Stimulated activated naive CD8-positive, alpha-beta T cell treated with anti-CD3 and anti-CD28 coated beads, Interleukin-15, Interleukin-2, amounts not matched to agents 100 U/mL and 50 U/mL, for 24 hours (primary cell): ENCODE results near the gene C9orf78.

Experiments used
- ATAC-seq: fragments of 150-1000 bp; cut with Tn5 transposase; one replicate; pipeline ENCODE4 v1.10.0; 2021
- DNase-seq: peaks from one replicate; pipeline ENCODE4 v3.0.0; 2021

The C9orf78 gene, protein sequence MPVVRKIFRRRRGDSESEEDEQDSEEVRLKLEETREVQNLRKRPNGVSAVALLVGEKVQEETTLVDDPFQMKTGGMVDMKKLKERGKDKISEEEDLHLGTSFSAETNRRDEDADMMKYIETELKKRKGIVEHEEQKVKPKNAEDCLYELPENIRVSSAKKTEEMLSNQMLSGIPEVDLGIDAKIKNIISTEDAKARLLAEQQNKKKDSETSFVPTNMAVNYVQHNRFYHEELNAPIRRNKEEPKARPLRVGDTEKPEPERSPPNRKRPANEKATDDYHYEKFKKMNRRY

DNA sequence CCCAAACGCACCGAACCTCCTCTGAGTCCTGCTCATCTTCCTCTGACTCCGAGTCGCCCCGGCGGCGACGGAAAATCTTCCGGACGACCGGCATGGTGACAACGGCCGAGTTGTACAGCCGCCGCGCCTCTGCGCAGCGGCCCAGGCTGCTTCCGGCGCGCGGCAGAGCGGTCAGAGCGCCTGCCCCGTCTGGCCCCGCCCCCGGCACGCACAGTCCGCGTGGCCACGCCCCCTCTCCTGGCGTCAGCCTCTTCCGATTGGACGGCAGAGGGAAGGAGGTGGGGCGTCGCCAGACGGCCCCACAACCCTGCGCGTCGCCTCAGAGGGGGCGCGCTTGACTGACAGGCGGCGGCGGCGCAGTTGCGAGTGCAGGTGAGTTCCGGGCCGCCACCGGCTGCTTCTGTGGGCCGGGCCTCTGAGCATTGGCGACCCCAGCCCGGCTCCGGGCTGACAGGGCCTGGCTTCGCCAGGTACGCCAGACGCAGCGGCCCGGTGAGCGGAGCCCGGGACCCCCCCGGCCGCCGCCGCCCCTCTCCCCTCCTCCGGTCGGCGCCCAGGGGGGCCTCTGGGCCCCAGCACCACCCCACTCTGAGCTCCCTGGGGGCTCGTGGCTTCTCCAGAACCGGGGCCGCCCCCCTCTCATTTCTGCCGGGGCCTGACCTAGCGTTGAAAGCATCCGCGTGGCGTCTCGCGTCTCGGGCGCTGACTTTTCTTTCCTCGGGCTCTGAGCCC lies at the start of gene C9orf78, which contains the start of gene USP20:
Gene C9orf78, minus strand, starts transcription at position 148 of the 732 bp plus-strand sequence. Its CDS starts 54 bp downstream, at position 94.
Gene USP20, plus strand, starts transcription at position 331 of the 732 bp plus-strand sequence. CDS start 17,098 bp downstream, outside the sequence.
- peak; percentile 92 for ATAC-seq

DNA sequence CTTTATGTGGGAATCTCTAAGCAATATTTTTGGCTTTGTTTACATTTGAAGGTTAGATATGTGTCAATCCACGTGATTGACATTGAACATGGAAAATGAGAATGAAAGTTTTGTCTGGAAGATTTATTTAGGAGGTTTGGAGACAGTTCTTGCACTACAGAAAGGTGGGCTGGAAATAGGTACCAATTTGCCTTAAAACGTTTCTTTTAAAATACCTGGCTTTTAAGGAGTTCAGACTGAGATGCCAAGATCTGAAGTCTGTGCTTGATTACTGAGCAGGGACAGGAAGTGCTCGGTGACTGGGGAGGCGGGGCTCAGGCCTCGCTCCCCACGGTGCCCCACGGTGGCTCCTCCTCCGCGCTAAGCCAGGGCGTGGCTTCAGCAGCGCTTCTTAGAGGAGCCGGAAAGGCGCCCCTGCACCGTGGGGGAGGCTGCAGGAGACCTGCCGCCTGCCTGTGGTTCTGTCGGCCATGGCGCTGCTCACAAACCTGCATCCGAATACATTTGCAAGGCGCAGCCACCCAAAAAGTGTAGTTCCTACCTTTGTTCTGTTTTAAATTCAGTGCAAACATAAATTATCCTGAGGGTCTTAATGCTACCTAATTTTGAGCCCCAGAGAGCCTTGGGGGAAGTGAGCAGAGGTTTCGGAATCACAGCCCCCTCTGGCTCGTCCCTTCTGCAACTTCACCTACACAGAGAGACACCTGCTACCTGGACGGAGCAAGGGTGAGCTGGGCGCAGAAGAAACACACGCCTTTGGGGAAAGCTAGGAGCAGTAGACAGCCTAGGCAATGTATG lies 49.3 kb upstream of the C9orf78 start:
- peak; percentile 53 for ATAC-seq
- peak; percentile 97 for DNase-seq

More for the DNA sequence above, at the start of gene C9orf78, which contains the start of gene USP20:
- DNase-seq, result peak; percentile 98

DNA sequence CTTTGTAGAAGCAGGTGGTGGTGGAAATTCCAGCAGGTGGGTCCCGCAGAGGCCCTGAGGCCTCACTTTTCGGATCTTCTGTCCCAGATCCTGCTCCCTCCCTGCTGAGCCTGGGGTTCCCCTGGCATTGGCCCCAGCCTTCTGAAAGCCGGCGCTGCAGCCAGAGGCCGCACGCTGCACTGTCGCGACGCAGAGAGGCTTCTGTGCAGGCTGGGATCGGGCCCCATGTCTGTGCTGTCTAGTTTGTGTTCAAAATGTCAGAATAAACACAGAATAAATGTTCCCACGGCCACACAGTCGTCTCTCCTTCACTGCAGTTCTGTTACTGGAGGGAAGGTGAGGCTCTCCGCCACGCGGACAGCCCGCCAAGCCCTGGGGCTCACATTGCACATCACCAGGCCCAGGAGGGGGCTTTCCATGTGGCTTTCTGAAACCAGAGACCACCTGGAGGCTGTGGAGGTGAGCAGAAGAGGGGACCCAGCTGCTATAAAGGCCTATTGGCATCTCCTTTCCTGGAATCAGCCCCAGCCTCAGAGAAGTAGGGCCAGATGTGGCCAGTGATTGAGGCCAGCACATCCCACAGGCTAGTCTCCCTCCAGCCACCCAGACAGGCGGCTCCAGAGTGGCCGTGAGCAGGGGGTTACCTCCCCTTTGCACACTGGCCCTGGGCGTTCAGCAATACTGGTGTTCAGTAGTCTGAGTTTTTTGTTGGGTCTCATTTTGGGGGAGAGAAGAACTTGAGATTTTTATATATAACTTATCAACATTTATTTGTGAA lies 46.7 kb upstream of the C9orf78 start:
- no peak for DNase-seq
- no peak for ATAC-seq

DNA sequence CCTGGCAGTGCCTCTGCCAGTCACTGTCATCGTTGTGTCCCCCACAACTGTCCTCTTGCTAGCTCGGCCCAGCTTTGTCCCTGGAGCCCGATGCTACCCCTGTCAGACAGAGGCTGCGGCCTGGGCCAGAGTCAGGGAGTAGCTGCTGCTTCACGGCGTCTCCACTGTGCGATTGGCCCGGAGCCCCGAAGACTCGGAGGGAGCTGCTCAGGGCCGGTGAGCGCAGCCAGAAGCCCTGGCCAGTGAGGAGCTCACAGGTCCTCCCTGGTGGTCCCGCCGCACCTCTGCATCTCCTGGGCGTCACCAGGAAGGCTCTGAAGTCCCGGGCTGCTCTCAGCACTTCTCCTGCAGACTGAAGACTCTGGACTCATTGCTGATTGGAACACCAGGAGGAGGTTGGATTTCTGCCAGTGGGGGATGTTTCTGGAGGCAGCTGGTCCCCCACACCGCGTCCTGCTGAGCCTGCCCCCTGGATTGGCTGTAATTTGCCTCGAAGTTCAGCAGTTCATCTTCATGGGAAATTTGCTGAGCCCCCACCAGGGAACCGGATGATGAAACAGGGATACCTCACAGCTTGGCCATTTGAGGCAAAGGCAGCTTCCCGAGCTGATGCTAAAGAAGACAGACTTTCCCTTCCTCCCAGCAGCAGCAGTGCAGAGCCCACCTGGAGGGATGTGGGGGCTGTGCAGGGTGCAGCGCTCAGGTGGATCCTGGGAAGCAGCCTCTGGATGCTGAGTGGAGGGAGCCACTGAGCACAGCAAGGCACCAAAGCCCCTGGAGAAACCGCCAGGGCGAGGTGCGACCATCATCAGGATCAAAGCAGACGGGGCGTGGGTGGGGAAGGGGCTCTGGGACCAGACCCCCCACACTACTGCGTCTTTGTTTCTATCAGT lies 45.8 kb upstream of the C9orf78 start:
- DNase-seq (no peak), ATAC-seq (no peak)

DNA sequence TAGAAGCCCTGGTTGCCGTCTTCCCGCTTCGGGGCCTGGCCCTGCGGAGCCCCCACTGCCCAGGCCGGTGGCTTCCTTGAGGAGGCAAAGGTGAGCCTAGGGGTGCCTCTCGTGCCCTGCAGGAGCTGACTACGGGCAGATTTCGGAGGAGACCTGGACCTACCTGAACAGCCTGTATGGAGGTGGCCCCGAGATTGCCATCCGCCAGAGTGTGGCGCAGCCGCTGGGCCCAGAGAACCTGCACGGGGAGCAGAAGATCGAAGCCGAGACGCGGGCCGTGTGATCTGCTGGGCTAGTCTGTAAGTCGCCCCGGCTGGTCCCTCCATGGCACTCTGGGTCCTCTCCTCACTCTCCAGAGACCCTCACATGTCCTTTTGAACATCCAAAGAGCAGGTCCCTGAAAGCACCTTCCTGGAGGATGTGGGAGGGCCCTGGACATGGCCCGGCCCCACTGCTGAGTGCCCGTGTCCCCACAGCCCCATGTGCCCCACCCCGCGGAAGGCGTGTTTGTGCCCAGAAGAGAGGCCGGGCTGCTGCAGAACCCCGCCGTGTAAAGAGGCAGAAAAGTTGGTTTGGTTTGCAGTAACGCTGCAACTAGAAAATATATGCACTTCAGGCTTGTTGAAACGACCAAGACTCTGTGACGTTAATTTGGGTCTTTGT lies 45.0 kb upstream of the C9orf78 start:
- no peak for ATAC-seq
- DNase-seq, result no peak

DNA sequence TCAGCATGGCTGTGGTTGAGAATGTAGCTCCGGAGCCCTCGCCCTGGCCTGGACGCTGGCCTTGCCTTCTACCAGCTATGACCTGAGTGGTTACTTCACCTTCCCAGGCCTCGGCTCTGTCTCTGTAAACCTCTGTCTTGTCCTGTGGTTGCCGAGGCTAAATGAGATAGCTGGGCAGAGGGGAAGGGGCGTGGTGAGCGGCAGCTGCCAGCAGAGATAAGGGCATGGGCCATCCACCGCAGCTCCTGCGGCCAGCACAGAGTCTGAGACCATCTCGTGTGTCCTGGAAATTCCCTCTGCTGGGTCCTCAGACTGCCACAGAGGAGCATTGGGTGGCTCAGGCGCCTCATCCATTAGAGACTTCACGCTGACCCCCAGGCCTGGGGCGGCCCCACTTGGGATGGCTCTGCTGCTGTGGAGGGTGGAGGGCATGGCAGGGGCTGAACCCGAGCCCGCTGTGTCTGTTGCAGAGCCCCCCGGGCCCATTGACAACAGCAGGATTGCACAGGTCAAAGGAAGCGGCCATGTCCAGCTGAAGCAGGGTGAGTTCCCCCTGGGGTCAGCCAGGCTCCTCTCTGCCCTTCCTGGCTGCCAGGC lies 44.1 kb upstream of the C9orf78 start:
- ATAC-seq, result peak; percentile 16
- DNase-seq, result no peak

DNA sequence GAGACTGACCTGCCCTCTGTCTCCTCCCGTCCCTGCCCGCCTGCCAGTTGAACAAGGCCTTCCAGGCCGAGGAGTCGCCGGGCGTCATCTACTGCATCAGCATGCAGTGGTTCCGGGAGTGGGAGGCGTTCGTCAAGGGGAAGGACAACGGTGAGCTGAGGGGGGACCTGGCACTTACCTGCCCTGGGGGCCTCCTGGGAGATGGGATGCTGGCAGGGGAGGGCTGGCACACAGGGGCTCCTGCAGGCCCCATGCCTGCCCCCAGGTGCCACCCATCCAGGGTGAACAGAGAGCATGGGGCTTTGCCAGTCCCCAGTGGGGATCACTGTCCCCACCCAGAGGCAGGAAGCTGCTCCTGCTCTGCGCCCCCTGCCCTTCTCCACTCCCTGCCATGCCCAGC lies 43.2 kb upstream of the C9orf78 start:
- DNase-seq (no peak), ATAC-seq (no peak)

DNA sequence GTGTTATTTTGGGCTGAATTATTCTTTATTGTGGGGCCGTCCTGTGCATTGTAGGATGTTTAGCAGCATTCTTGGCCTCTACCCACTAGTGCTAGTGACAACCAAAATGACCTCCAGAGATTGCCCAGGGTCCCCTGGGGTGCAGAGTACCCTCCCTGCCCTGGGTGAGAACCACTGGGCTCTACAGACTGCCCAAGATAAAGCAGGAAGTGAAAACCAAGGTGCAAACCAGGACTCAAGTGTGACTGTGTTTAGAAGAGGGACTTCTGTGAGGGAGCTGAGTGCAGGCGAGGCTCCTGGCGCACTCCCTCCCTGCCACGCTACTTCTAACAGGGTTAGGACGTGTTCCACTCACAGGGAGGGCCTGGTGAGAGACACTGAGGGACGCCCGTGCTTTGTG lies 41.7 kb upstream of the C9orf78 start:
- no peak for ATAC-seq
- DNase-seq, result no peak

DNA sequence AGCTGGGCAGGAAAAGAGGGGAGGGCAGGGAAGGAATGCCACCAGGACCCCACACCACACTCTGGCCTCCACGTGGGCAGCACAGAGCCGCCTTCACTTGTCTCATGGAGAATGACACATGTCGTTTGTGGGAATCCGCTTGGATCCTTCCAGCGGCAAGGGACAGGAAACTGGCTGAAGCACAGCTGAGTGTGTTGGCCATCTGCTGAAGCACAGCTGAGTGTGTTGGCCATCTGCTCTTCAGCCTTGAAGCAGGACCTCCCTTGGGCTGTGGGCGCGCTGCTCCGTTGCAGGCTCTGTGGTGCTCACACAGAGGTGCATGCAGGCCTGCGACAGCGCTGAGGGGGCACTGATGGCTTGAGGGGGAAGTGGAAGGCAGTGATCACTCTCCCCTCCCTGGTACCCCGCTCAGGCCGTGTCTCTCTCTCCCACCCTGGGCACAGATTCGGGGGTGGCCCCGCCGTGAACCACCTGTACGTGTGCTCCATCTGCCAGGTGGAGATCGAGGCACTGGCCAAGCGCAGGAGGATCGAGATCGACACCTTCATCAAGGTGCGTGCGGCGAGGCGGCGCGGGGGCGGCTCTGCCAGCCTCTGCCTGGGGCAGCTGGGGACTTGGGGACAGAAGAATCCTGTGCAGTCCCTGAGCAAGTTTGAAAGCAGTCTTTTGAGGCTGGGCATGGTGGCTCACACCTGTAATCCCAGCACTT lies 40.8 kb upstream of the C9orf78 start:
- ATAC-seq, result no peak
- no peak for DNase-seq

DNA sequence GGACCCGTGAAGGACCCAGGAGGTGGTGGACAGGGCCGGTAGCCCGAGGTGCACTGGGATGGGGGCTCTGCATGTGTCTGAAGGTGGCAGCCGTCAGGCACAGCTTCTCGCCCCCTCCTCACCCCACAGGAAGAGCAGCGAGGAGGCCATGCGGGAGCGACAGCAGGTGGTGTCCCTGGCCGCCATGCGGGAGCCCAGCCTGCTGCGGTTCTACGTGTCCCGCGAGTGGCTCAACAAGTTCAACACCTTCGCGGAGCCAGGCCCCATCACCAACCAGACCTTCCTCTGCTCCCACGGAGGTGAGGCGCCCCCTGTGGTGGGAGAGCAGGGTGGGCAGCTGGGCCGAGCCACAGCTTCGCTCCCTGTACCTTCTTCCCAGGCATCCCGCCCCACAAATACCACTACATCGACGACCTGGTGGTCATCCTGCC lies 40.1 kb upstream of the C9orf78 start:
- DNase-seq (no peak), ATAC-seq (no peak)

DNA sequence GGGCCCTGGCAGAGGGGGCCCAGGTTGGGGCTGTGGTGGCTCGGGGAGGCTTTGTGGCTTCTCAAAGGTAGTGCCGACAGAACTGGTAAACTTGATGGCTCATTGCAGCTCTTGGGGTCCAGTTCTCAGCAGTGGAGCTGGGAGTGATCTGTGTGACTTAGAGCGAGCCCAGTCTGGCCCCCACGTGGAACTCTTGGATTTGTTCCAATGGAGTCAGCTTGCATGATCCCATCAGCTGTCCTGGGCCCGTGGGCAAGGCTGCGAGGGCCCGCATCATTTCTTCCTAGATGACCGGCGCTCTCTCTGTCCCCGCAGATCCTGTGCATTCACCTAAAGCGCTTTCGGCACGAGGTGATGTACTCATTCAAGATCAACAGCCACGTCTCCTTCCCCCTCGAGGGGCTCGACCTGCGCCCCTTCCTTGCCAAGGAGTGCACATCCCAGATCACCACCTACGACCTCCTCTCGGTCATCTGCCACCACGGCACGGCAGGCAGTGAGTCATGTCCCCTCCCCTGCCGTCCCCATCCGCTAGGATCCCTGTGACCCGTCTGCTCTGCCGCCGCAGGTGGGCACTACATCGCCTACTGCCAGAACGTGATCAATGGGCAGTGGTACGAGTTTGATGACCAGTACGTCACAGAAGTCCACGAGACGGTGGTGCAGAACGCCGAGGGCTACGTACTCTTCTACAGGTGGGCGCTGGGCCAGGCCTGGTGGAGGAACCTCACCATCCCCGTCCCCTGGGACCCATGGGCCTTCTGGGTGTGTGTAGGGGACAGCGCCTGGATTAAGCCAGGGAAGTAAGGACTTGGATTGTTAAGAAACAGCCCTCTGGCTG lies 39.4 kb upstream of the C9orf78 start:
- no peak for DNase-seq
- ATAC-seq, result no peak

DNA sequence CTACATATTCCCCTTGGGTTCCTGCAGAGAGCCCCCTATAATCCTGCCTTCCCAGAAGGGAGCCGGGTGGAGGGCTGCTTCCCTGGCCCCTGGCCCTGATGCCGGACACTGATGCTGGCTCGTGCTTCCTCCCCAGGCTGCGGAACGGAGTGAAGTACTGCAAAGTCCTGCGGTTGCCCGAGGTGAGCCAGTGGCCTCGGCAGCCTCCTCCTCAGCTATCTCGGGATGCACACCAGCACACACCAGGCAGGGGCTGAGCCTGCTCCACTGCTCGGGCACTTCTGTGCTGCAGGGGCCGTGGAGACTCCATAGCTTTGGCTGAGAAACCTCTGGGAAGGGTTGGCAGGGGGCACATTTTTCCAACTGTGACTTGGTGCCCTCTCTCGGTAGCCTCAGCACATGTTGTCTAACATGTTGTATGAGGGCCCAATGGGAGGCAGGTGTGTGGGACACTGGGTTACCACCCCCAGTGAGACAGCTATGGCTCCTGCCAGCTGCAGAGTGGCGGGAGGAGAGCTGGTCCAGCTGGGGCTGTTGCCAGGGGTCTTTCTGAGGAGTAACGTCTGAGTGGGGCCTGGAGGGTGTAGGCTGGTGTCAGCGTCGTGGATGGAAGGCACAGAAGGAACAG lies 38.6 kb upstream of the C9orf78 start:
- ATAC-seq (no peak), DNase-seq (no peak)

DNA sequence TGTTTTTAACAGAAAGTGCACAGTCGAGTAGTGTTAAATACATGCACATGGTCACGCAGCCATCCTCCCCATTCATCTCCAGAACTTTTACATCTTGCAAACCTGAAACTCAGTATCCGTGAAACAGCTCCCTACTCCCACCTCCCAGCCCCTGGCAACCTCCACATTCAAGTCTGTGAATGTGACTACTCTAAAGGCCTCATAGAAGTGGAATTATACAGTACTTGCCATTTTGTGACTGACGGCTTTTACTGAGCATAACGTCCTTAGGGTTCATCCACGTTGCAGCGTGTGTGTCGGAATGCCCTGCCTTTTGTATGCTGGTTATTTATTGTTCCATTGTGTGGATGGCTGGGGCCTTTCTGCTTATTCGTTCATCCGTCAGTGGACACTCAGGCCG lies 36.0 kb upstream of the C9orf78 start:
- no peak for DNase-seq
- ATAC-seq, result no peak

DNA sequence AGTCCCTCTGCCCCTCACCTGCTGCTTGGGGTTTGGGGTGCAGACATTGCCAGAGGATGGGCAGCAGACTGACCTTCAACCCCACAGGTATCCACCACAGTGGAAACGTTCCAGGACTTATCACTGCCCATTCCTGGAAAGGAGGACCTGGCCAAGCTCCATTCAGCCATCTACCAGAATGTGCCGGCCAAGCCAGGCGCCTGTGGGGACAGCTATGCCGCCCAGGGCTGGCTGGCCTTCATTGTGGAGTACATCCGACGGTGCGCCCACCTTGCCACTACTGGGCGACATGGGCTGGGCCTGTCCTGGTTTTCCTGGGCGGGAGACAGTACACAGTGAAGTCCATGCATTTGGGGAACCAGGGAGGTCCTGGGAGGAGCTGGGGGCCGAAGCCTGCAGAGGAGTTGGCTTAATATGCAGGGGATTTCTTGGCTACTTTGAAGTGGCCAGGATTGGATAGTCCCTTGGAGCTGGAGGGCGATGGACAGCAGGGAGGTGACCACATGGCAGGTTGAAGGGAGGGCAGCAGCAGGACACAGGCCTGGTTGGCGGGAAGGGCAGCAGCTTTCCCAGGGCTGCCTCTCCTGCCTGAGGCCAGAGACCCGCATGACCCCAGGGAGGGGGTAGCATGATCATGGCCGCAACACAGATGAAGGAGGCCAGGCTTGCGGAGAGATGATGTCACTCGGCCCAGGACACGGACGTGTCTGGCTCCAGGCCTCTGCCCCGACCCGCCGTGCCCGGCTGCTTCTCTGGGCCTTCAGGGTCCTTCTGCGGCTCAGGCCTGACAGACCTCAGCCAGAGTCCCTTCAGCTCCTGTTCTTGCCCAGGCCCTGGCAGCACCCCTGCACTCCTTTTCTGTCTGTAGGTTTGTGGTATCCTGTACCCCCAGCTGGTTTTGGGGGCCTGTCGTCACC lies 34.8 kb upstream of the C9orf78 start:
- DNase-seq (no peak), ATAC-seq (no peak)

DNA sequence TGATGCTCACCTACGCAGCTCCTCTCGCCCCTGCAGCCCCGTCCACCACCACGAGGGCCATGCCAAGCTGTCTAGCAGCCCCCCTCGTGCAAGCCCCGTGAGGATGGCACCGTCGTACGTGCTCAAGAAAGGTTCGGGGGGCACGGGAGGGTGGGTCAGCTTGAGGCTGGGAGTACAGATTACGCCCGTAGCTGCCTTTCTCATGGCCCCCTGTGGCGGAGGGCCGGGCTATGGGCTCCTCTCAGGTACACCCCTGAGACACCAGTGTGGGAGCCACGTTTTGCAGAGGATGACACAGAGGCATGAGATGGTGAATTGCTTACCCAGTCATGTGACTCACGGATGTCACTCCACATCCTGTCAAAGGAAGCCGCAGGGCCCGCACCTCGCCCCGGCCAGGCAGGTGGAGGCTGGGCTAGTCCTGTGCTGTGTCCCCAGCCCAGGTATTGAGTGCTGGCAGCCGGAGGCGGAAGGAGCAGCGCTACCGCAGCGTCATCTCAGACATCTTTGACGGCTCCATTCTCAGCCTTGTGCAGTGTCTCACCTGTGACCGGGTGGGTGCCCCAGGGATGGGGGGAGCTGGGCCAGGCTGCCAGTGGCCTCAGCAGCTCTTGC lies 33.9 kb upstream of the C9orf78 start:
- peak; percentile 88 for ATAC-seq
- peak; percentile 81 for DNase-seq
